Caco-2 (cell line): Measurements from ENCODE around the gene SGCA. TPM values are rescaled to one million over a fixed set of nuclear protein-coding genes. Genes with fewer than 3 reads are reported as not detected.

Experiments used
- BruUV-seq: library from RNA; stranded (reverse); fragments of 400-500 nt; replicated peaks from 2 replicates; lab custom pipeline; 2021; lab: Mats Ljungman, UMichigan
- CTCF ChIA-PET: fragments of 300-600 bp; sonication (Branson Sonifier 250); formaldehyde crosslinking; loops from one replicate; lab custom pipeline; 2022; ENCODE audit warnings: antibody characterized with exemption; lab: Charles Lee
- POLR2A ChIA-PET: fragments of 300-600 bp; sonication (Branson Sonifier 250); formaldehyde crosslinking; loops from one replicate; lab custom pipeline; 2022; ENCODE audit warnings: antibody characterized with exemption; lab: Charles Lee
- DNase-seq, 2 experiments: peaks; one replicate each; pipeline versions ENCODE4 v3.0.0 to v3.0.0-alpha.2; 2020 to 2022
- H3K27me3 ChIP-seq: replicated peaks from 2 replicates; pipeline ENCODE4 v1.6.0; 2011; ENCODE audit warnings: low read length; ENCODE audit not compliant: control insufficient read depth, insufficient read depth
- H3K36me3 ChIP-seq: 2 replicates; pipeline ENCODE4 v1.5.1; 2011; ENCODE audit warnings: low read length; ENCODE audit not compliant: control insufficient read depth, insufficient read depth
- H3K4me1 ChIP-seq: fragments of 250-450 bp; sonication (Bioruptor Pico); 2 replicates; pipeline ENCODE4 v1.5.1; 2020; ENCODE audit warnings: mild to moderate bottlenecking
- H3K4me3 ChIP-seq: 2 replicates; pipeline ENCODE4 v1.5.1; 2011; ENCODE audit warnings: low read depth, mild to moderate bottlenecking, control low read depth, low read length
- H3K9me3 ChIP-seq: fragments of 250-450 bp; sonication (Bioruptor Pico); 2 replicates; pipeline ENCODE4 v1.5.1; 2020; ENCODE audit warnings: mild to moderate bottlenecking, moderate library complexity
- H3K27ac Mint-ChIP-seq: one replicate; pipeline ENCODE4 v1.8.0; 2022; ENCODE audit warnings: mixed read lengths; ENCODE audit not compliant: unreplicated experiment
- H3K27me3 Mint-ChIP-seq: one replicate; pipeline ENCODE4 v1.8.0; 2022; ENCODE audit warnings: mixed read lengths; ENCODE audit not compliant: insufficient read depth, unreplicated experiment
- H3K36me3 Mint-ChIP-seq: one replicate; pipeline ENCODE4 v1.8.0; 2022; ENCODE audit warnings: mild to moderate bottlenecking, mixed read lengths; ENCODE audit not compliant: insufficient read depth, unreplicated experiment
- H3K4me1 Mint-ChIP-seq: one replicate; pipeline ENCODE4 v1.8.0; 2022; ENCODE audit warnings: low read depth, mixed read lengths; ENCODE audit not compliant: unreplicated experiment
- H3K4me3 Mint-ChIP-seq: one replicate; pipeline ENCODE4 v1.8.0; 2022; ENCODE audit warnings: mild to moderate bottlenecking, moderate library complexity, mixed read lengths; ENCODE audit not compliant: unreplicated experiment
- H3K9me3 Mint-ChIP-seq: one replicate; pipeline ENCODE4 v1.8.0; 2022; ENCODE audit warnings: mixed read lengths; ENCODE audit not compliant: unreplicated experiment
- intact Hi-C: fragments of 100-400 bp; cut with micrococcal nuclease; formaldehyde crosslinking; loops from one replicate; pipeline ENCODE4 v1.10.0; 2022; ENCODE audit not compliant: unreplicated experiment
- total RNA-seq: library from RNA; stranded (reverse); gene quantifications from 2 replicates; pipeline ENCODE4 v1.2.3, GENCODE V29; 2022
- TF ChIP-seq, protein P1 (sequence below), 2 experiments: fragments of 200-600 bp in 1 of 2; IDR thresholded peaks; 1 replicate in 1 of 2; 2 replicates in 1 of 2; pipeline versions ENCODE4 v1.5.1 to v1.8.0; 2011 to 2022; ENCODE audit warnings: antibody characterized with exemption in 1 of 2, control low read depth in 1 of 2, inconsistent platforms in 1 of 2, low read depth in 1 of 2, low read length in 1 of 2, mild to moderate bottlenecking in 1 of 2, moderate library complexity in 1 of 2; ENCODE audit not compliant: insufficient read depth in 1 of 2, severe bottlenecking in 1 of 2, unreplicated experiment in 1 of 2

Gene SGCA
- total RNA-seq, 1 experiment from 2014 or later, result not detected

DNA sequence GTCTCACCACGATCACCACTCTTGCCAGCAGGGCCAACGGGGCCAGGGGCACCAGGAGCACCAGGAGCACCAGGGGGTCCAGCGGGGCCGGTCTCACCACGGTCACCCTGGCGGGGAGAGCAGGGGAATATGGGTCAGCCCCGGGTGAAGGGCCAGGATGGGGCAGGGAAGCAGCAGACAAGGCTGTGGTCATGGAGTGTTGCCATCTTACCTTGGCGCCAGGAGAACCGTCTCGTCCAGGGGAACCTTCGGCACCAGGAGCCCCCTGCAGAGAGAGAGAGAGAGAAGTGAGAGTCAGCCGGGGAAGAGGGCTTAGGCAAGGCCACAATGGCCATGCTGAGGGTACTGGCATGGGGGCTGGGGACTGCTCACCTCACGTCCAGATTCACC is 22.7 kb downstream of the SGCA start:
- BruUV-seq, result no TSS peak
- Mint-ChIP-seq H3K4me3 (no peak overlapping the region), H3K4me1 (peaks cover 6% of the 10 kb centered on the region), H3K36me3 (no peaks in the 10 kb centered on the region), H3K27me3 (no peaks in the 10 kb centered on the region), H3K27ac (no peak overlapping the region), H3K9me3 (no peaks in the 10 kb centered on the region)
- Histone ChIP-seq H3K4me1 (peaks cover 5% of the 10 kb centered on the region; the same call in 1 of the 2 replicates), H3K4me3 (no peak overlapping the region), H3K36me3 (no peaks in the 10 kb centered on the region), H3K9me3 (no peaks in the 10 kb centered on the region), H3K27me3 (no peaks in the 10 kb centered on the region)
- TF ChIP-seq, protein P1, sequence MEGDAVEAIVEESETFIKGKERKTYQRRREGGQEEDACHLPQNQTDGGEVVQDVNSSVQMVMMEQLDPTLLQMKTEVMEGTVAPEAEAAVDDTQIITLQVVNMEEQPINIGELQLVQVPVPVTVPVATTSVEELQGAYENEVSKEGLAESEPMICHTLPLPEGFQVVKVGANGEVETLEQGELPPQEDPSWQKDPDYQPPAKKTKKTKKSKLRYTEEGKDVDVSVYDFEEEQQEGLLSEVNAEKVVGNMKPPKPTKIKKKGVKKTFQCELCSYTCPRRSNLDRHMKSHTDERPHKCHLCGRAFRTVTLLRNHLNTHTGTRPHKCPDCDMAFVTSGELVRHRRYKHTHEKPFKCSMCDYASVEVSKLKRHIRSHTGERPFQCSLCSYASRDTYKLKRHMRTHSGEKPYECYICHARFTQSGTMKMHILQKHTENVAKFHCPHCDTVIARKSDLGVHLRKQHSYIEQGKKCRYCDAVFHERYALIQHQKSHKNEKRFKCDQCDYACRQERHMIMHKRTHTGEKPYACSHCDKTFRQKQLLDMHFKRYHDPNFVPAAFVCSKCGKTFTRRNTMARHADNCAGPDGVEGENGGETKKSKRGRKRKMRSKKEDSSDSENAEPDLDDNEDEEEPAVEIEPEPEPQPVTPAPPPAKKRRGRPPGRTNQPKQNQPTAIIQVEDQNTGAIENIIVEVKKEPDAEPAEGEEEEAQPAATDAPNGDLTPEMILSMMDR (IDR thresholded peaks at IDR 0.05; ENCODE audit: insufficient read depth in 1 of 2, low read depth in 1 of 2, low read length in 1 of 2, severe bottlenecking in 1 of 2, unreplicated experiment in 1 of 2), result no peak
- intact Hi-C loops, result no loop called here
- DNase-seq, result no peak
- ChIA-PET POLR2A (no interaction called here), CTCF (interaction anchor here (0.7 to 1.4 kb wide), 5 partner anchors 11 to 291 kb away, joined by 3 to 5 read pairs (median 4); no protein-coding TSS in a partner anchor)

DNA sequence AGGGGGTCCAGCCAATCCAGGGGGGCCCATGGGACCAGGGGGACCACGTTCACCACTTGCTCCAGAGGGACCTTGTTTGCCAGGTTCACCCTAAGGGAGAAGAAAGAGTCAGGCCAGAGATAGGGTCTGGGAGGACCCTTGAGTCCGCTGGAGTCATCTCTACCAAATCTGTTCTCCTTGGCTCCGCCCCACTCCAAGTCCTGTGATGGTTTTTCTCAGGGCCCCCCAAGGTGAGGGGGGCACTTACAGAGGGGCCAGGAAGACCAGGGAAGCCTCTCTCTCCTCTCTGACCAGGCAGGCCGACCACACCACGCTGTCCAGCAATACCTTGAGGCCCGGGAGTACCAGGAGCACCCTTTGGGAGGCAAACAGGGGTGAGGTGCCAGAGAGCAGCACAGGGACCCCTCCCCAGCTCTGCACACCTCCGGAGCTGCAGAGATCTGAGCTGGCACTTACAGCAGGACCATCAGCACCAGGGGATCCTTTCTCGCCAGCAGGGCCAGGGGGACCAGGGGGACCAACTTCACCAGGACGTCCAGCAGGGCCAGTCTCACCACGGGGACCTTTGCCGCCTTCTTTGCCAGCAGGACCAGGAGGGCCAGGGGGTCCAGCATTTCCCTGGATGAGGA is 23.2 kb downstream of the SGCA start:
- H3K36me3 ChIP-seq, result no peaks in the 10 kb centered on the region
- no peaks in the 10 kb centered on the region for H3K36me3 Mint-ChIP-seq
- no peaks in the 10 kb centered on the region for H3K9me3 ChIP-seq
- CTCF ChIA-PET, result interaction anchor here (1.4 kb wide), 1 partner anchor 37 kb away, joined by 3 read pairs; no protein-coding TSS in a partner anchor
- H3K4me3 Mint-ChIP-seq, result no peak overlapping the region
- DNase-seq, result no peak
- intact Hi-C loops, result no loop called here
- H3K27me3 ChIP-seq, result no peaks in the 10 kb centered on the region
- H3K27me3 Mint-ChIP-seq, result no peaks in the 10 kb centered on the region
- peaks cover 2% of the 10 kb centered on the region for H3K4me1 Mint-ChIP-seq
- POLR2A ChIA-PET, result no interaction called here
- no peak overlapping the region for H3K27ac Mint-ChIP-seq
- H3K4me3 ChIP-seq, result no peak overlapping the region
- H3K4me1 ChIP-seq, result peaks cover under 1% of the 10 kb centered on the region; the same call in 1 of the 2 replicates
- H3K9me3 Mint-ChIP-seq, result no peaks in the 10 kb centered on the region
- TF ChIP-seq, protein P1 (IDR thresholded peaks at IDR 0.05; ENCODE audit: insufficient read depth in 1 of 2, low read depth in 1 of 2, low read length in 1 of 2, severe bottlenecking in 1 of 2, unreplicated experiment in 1 of 2), result no peak
- no TSS peak for BruUV-seq

DNA sequence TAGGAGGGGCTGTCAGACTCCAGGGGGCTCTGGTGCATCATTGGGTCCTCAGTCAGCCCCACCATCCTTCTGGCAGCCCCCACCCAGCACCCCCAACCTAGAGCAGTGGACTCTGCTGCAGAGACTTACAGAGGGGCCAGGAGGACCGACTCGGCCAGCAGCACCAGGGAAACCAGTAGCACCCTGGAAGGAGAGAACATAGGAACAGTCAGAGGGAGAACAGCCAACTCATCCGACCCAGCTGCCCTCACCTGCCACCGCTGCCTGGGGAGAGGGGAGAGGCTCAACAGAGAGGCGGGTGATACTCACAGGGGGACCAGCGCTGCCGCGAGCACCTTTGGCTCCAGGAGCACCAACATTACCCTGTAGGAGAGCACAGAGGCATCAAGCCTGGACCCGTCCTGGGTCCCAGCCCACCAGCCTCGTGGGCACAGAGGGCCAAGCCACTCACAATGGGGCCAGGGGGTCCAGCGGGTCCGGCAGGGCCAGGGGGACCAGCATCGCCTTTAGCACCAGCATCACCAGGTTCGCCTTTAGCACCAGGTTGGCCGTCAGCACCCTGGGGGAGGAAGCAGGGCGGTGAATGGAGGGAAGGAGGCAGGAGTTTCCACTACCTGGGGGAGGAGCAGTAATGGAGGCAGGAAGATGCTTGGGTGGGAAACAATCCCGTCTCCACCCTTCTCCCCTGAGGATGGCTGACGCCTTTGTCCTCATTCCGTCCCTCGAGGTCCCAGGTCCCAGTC is 23.9 kb downstream of the SGCA start:
- CTCF ChIA-PET, result interaction anchor here (0.7 to 1.8 kb wide), 4 partner anchors 11 to 99 kb away, joined by 3 to 4 read pairs (median 3); no protein-coding TSS in a partner anchor

More for the DNA sequence above, 23.9 kb downstream of the SGCA start:
- TF ChIP-seq, protein P1 (IDR thresholded peaks at IDR 0.05; ENCODE audit: insufficient read depth in 1 of 2, low read depth in 1 of 2, low read length in 1 of 2, severe bottlenecking in 1 of 2, unreplicated experiment in 1 of 2), result no peak
- POLR2A ChIA-PET, result no interaction called here
- no peak for DNase-seq
- Histone ChIP-seq H3K4me3 (no peak overlapping the region), H3K36me3 (no peaks in the 10 kb centered on the region), H3K4me1 (no peaks in the 10 kb centered on the region), H3K27me3 (no peaks in the 10 kb centered on the region), H3K9me3 (no peaks in the 10 kb centered on the region)
- no TSS peak for BruUV-seq
- H3K4me3 Mint-ChIP-seq, result no peak overlapping the region
- H3K4me1 Mint-ChIP-seq, result no peaks in the 10 kb centered on the region
- no peak overlapping the region for H3K27ac Mint-ChIP-seq
- intact Hi-C loops, result no loop called here
- no peaks in the 10 kb centered on the region for H3K9me3 Mint-ChIP-seq
- no peaks in the 10 kb centered on the region for H3K36me3 Mint-ChIP-seq
- H3K27me3 Mint-ChIP-seq, result no peaks in the 10 kb centered on the region
